ENCODE measurements around the gene RGS17.

RGS17 gene

GRCh38 chr6:152981219-152981618 lies 149.9 kb downstream of the RGS17 start:
- TF ChIP-seq CTCF (IDR thresholded peaks at IDR 0.05) (no peak), ZFX (IDR thresholded peaks at IDR 0.05; ENCODE audit: borderline replicate concordance) (no peak)
- no peak overlapping the region for H3K27ac ChIP-seq

- TF ChIP-seq ZFX (IDR thresholded peaks at IDR 0.05; ENCODE audit: borderline replicate concordance), result no peak
- no peak for TF ChIP-seq CTCF (IDR thresholded peaks at IDR 0.05)
- H3K27ac ChIP-seq, result no peak overlapping the region
Observed at GRCh38 chr6:152980656-152981055, 150.4 kb downstream of the RGS17 start.

- TF ChIP-seq ZFX (IDR thresholded peaks at IDR 0.05; ENCODE audit: borderline replicate concordance), result no peak
- TF ChIP-seq CTCF (IDR thresholded peaks at IDR 0.05), result no peak
- H3K27ac ChIP-seq, result no peak overlapping the region
Observed at GRCh38 chr6:152979116-152979515, 152.0 kb downstream of the RGS17 start.

- TF ChIP-seq ZFX (IDR thresholded peaks at IDR 0.05; ENCODE audit: borderline replicate concordance), result no peak
- no peak for TF ChIP-seq CTCF (IDR thresholded peaks at IDR 0.05)
- no peak overlapping the region for H3K27ac ChIP-seq
Observed at GRCh38 chr6:152978058-152978457, 153.0 kb downstream of the RGS17 start.

- H3K27ac ChIP-seq, result no peak overlapping the region
Observed at GRCh38 chr6:152977556-152977955, 153.5 kb downstream of the RGS17 start.

GRCh38 chr6:152976749-152977148 lies 154.3 kb downstream of the RGS17 start:
- H3K27ac ChIP-seq, result no peak overlapping the region
- TF ChIP-seq ZFX (IDR thresholded peaks at IDR 0.05; ENCODE audit: borderline replicate concordance), result no peak
- no peak for TF ChIP-seq CTCF (IDR thresholded peaks at IDR 0.05)

More at GRCh38 chr6:152977556-152977955, 153.5 kb downstream of the RGS17 start:
- TF ChIP-seq ZFX (IDR thresholded peaks at IDR 0.05; ENCODE audit: borderline replicate concordance), result no peak
- TF ChIP-seq CTCF (IDR thresholded peaks at IDR 0.05), result no peak

GRCh38 chr6:152975204-152975915 lies 155.7 kb downstream of the RGS17 start:
- TF ChIP-seq CTCF (IDR thresholded peaks at IDR 0.05) (no peak), ZFX (IDR thresholded peaks at IDR 0.05; ENCODE audit: borderline replicate concordance) (no peak)
- H3K27ac ChIP-seq, result no peak overlapping the region
